Activated B cell treated with CpG ODN at 0.5 μM for 24 hours (primary cell): Measurements from ENCODE around the gene AHSA1. TPM values are rescaled to one million over a fixed set of nuclear protein-coding genes. Genes with fewer than 3 reads are reported as not detected.

Experiments used
- ATAC-seq: fragments of 200-7000 bp; cut with Tn5 transposase; one replicate; pipeline ENCODE4 v1.10.0; 2021; ENCODE audit warnings: low read depth, mild to moderate bottlenecking, moderate library complexity
- CTCF ChIA-PET: fragments of 350-600 bp; sonication (Branson Sonifier 250); formaldehyde crosslinking; loops from one replicate; lab custom pipeline; 2021; ENCODE audit warnings: antibody characterized with exemption; lab: Charles Lee
- POLR2A ChIA-PET: fragments of 350-600 bp; sonication (Branson Sonifier 250); formaldehyde crosslinking; loops from one replicate; lab custom pipeline; 2021; ENCODE audit warnings: antibody characterized with exemption; lab: Charles Lee
- DNase-seq: peaks from one replicate; pipeline ENCODE4 v3.0.0; 2022
- H3K27ac Mint-ChIP-seq: one replicate; pipeline ENCODE4 v1.8.0; 2020; ENCODE audit warnings: mixed read lengths
- H3K27me3 Mint-ChIP-seq: one replicate; pipeline ENCODE4 v1.8.0; 2021; ENCODE audit warnings: mixed read lengths
- H3K36me3 Mint-ChIP-seq: one replicate; pipeline ENCODE4 v1.8.0; 2021; ENCODE audit warnings: low read depth, mixed read lengths
- H3K4me1 Mint-ChIP-seq: one replicate; pipeline ENCODE4 v1.8.0; 2021; ENCODE audit warnings: mixed read lengths
- H3K4me3 Mint-ChIP-seq: one replicate; pipeline ENCODE4 v1.8.0; 2020; ENCODE audit warnings: mild to moderate bottlenecking, mixed read lengths
- H3K9me3 Mint-ChIP-seq: one replicate; pipeline ENCODE4 v1.8.0; 2020; ENCODE audit warnings: mixed read lengths
- CTCF ChIP-seq: fragments of 200-600 bp; IDR thresholded peaks from one replicate; pipeline ENCODE4 v1.8.0; 2022; ENCODE audit warnings: antibody characterized with exemption, mild to moderate bottlenecking
- intact Hi-C: fragments of 100-400 bp; cut with micrococcal nuclease; formaldehyde crosslinking; loops from one replicate; pipeline ENCODE4 v1.15.1; 2024
- total RNA-seq: library from RNA; stranded (reverse); gene quantifications from 2 replicates; pipeline ENCODE4 v1.2.3, GENCODE V29; 2022

Gene AHSA1
- total RNA-seq, 1 donor from 2014 or later, result 169 TPM

DNA sequence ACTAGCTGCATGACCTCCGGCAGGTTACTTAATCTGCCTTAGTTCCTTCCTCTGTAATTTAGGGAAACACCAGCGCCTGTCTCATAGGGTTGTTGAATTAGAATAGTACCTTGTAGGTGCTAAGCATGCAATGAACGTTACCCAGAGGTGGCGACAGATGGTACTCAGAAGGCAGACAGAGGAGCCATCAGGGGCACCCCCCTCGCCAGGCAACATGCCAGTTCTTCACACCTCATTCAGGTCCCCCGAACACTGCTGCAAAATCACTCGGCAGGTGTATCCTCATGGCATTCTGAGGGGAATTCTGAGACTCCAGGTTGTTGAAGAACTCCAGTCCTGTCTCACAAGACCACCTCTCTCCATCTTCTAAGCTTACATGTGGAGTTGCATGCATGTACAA, 30.7 kb downstream of the AHSA1 start:
- ChIA-PET CTCF (no interaction called here), POLR2A (interaction anchor here (0.6 kb wide), 1 partner anchor 421 kb away, joined by 4 read pairs; no protein-coding TSS in a partner anchor)
- no peak for TF ChIP-seq CTCF
- Mint-ChIP-seq H3K4me1 (no peaks in the 10 kb centered on the region), H3K4me3 (no peak overlapping the region), H3K9me3 (no peaks in the 10 kb centered on the region), H3K27me3 (no peaks in the 10 kb centered on the region), H3K36me3 (no peaks in the 10 kb centered on the region), H3K27ac (peak overlapping the region; percentile 8)
- intact Hi-C loops, result no loop called here
- ATAC-seq (no peak), DNase-seq (no peak)

- no peaks in the 10 kb centered on the region for H3K36me3 Mint-ChIP-seq
- no peaks in the 10 kb centered on the region for H3K9me3 Mint-ChIP-seq
- CTCF ChIA-PET, result no interaction called here
- H3K4me3 Mint-ChIP-seq, result no peak overlapping the region
- no peaks in the 10 kb centered on the region for H3K4me1 Mint-ChIP-seq
- peak overlapping the region; percentile 8 for H3K27ac Mint-ChIP-seq
- no peaks in the 10 kb centered on the region for H3K27me3 Mint-ChIP-seq
- no peak for DNase-seq
- intact Hi-C loops, result no loop called here
- POLR2A ChIA-PET, result no interaction called here
- ATAC-seq, result no peak
- TF ChIP-seq CTCF, result no peak
Observed at GRCh38 chr14:77489041-77489440, 31.1 kb downstream of the AHSA1 start.

GRCh38 chr14:77490347-77490986, 32.6 kb downstream of the AHSA1 start:
- ChIA-PET POLR2A (no interaction called here), CTCF (no interaction called here)
- H3K9me3 Mint-ChIP-seq, result no peaks in the 10 kb centered on the region

DNA sequence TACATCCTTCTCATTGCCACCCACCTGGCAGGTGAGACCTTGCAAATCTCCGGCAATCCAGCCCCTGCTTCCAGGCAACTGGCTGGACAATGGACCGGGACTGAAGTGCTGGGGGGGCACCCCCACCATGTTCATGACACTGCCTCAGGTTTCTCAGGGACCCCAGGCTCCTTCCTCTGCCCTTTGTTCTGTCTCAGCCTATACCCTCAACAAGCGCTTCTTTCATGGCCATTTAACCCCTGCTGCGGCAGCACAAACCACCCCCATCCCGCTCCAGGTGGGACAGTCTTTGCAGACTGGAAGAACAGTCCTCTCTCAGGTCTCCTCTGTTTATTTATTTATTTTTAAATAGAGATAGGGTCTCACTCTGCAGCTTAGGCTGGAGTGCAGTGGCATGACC, 33.2 kb downstream of the AHSA1 start:
- H3K36me3 Mint-ChIP-seq, result no peaks in the 10 kb centered on the region
- H3K27me3 Mint-ChIP-seq, result peaks cover 5% of the 10 kb centered on the region
- CTCF ChIA-PET, result no interaction called here
- H3K9me3 Mint-ChIP-seq, result no peaks in the 10 kb centered on the region
- no peak overlapping the region for H3K27ac Mint-ChIP-seq
- TF ChIP-seq CTCF, result no peak
- POLR2A ChIA-PET, result no interaction called here
- no peaks in the 10 kb centered on the region for H3K4me1 Mint-ChIP-seq
- intact Hi-C loops, result no loop called here
- DNase-seq, result no peak
- H3K4me3 Mint-ChIP-seq, result no peak overlapping the region
- ATAC-seq, result no peak

More at GRCh38 chr14:77490347-77490986, 32.6 kb downstream of the AHSA1 start:
- Mint-ChIP-seq H3K4me3 (no peak overlapping the region), H3K4me1 (no peaks in the 10 kb centered on the region), H3K27ac (no peak overlapping the region), H3K27me3 (peaks cover under 1% of the 10 kb centered on the region), H3K36me3 (no peaks in the 10 kb centered on the region)
- no peak for TF ChIP-seq CTCF
- DNase-seq, result no peak
- intact Hi-C loops, result no loop called here
- ATAC-seq, result no peak

GRCh38 chr14:77495334-77495733, 37.4 kb downstream of the AHSA1 start:
- intact Hi-C loops, result loop anchor here (5.0 kb wide), 1 partner anchor 38 kb away; the partner anchor contains the start of genes AHSA1 and VIPAS39
- H3K4me3 Mint-ChIP-seq, result no peak overlapping the region
- DNase-seq (no peak), ATAC-seq (no peak)
- peaks cover 24% of the 10 kb centered on the region for H3K27me3 Mint-ChIP-seq
- H3K4me1 Mint-ChIP-seq, result peaks cover 13% of the 10 kb centered on the region
- no peak overlapping the region for H3K27ac Mint-ChIP-seq
- no peaks in the 10 kb centered on the region for H3K36me3 Mint-ChIP-seq
- TF ChIP-seq CTCF, result no peak
- POLR2A ChIA-PET, result interaction anchor here (0.7 kb wide), 1 partner anchor 73 kb away, joined by 7 read pairs; no protein-coding TSS in a partner anchor
- CTCF ChIA-PET, result no interaction called here
- H3K9me3 Mint-ChIP-seq, result no peaks in the 10 kb centered on the region
